ENCODE data around the gene SNED1. TPM values are rescaled to one million over a fixed set of nuclear protein-coding genes. Genes with fewer than 3 reads are reported as not detected.
A peak's percentile ranks its signal among the peaks of the same experiment; 100 is the strongest.
"Not testable (repeated sequence)": the region's sequence is repeated elsewhere in the genome, so short reads cannot be mapped to it uniquely, and the experiment has no call there.

SNED1 gene
- total and polyA plus RNA-seq, 12 donors, result 3.9 to 12.7 (median 6.3) TPM

GRCh38 chr2:241099246-241099645 lies 100.8 kb downstream of the SNED1 start:
- no peak overlapping the region for H3K4me3 ChIP-seq
- H3K4me1 ChIP-seq, result peaks cover 6 to 28% (median 21%) of the 10 kb centered on the region in 9 donors
- no peak overlapping the region for H3K27ac ChIP-seq
- WGBS, 2 donors, result 94 to 96% methylated on average over 5 of the region's 5 CpGs
- H3K36me3 ChIP-seq, result peaks cover 0 to 63% (median 32%) of the 10 kb centered on the region in 9 donors
- no peak for TF ChIP-seq CTCF (IDR thresholded peaks at IDR 0.05)
- H3K9me3 ChIP-seq, result no peaks in the 10 kb centered on the region
- DNase-seq (no peak), ATAC-seq (no peak)
- no peaks in the 10 kb centered on the region for H3K27me3 ChIP-seq
- intact Hi-C loops (cut with DNase I), result loop anchor here in 1 of 10 donors (10.0 kb wide), 1 partner anchor 126 kb away; no protein-coding TSS in a partner anchor

GRCh38 chr2:241102239-241102803 lies 103.9 kb downstream of the SNED1 start, which contains the start of gene MTERF4:
TSS of gene MTERF4 (minus strand) at chr2:241102287. CDS start at chr2:241102273, 14 bp downstream.
- Histone ChIP-seq H3K4me3 (peak within 1 kb of the TSS; percentile 68 to 99 (median 92)), H3K27me3 (no peaks in the 10 kb centered on the region), H3K9me3 (no peaks in the 10 kb centered on the region), H3K36me3 (peaks cover 0 to 32% (median 18%) of the 10 kb centered on the region in 9 donors), H3K27ac (peak within 1 kb of the TSS; percentile 19 to 94 (median 88)), H3K4me1 (peaks cover 6 to 28% (median 21%) of the 10 kb centered on the region in 9 donors)
- DNase-seq, result peak; percentile 85 to 88
- ATAC-seq, result peak; percentile 98 to 99 (median 99)
- 0% methylated on average over 56 of the region's 56 CpGs for WGBS, 2 donors
- TF ChIP-seq CTCF (IDR thresholded peaks at IDR 0.05), result no peak
- intact Hi-C loops (cut with DNase I), result loop anchor here in 2 of 10 donors (5.0 to 10.0 kb wide), 2 partner anchors 112 to 190 kb away; no protein-coding TSS in a partner anchor

- DNase-seq (no peak), ATAC-seq (no peak)
- intact Hi-C loops (cut with DNase I), result loop anchor here in 2 of 10 donors (5.0 to 10.0 kb wide), 2 partner anchors 112 to 191 kb away; no protein-coding TSS in a partner anchor
- no peaks in the 10 kb centered on the region for H3K27me3 ChIP-seq
- peak overlapping the region in 3 of 10 donors; percentile 88 to 94 (median 92) for H3K27ac ChIP-seq
- H3K4me1 ChIP-seq, result peaks cover 6 to 28% (median 21%) of the 10 kb centered on the region in 9 donors
- peaks cover 0 to 24% (median 11%) of the 10 kb centered on the region in 9 donors for H3K36me3 ChIP-seq
- no peak for TF ChIP-seq CTCF (IDR thresholded peaks at IDR 0.05)
- 57 to 64% methylated on average over 5 of the region's 5 CpGs for WGBS, 2 donors
- H3K9me3 ChIP-seq, result no peaks in the 10 kb centered on the region
- H3K4me3 ChIP-seq, result peak overlapping the region in 9 of 10 donors; percentile 68 to 99 (median 95)
Measured at GRCh38 chr2:241103176-241103595, 104.8 kb downstream of the SNED1 start.

GRCh38 chr2:241104611-241105010 lies 106.2 kb downstream of the SNED1 start:
- not testable (repeated sequence) for H3K4me3 ChIP-seq, H3K27me3 ChIP-seq, H3K27ac ChIP-seq, H3K9me3 ChIP-seq, H3K36me3 ChIP-seq, ATAC-seq, DNase-seq
- 97 to 98% methylated on average over 10 of the region's 10 CpGs for WGBS, 2 donors
- intact Hi-C loops (cut with DNase I), result loop anchor here in 2 of 10 donors (5.0 to 10.0 kb wide), 2 partner anchors 110 to 192 kb away; no protein-coding TSS in a partner anchor
- peaks cover 6 to 28% (median 21%) of the 10 kb centered on the region in 9 donors for H3K4me1 ChIP-seq
